Smooth muscle cell (in vitro differentiated cells): ENCODE measurements around the gene PDE4D. TPM values are rescaled to one million over a fixed set of nuclear protein-coding genes. Genes with fewer than 3 reads are reported as not detected.

ENCODE experiments used
- DNase-seq: peaks from one replicate; lab custom pipeline; 2025; ENCODE audit not compliant: unreplicated experiment; lab: John Stamatoyannopoulos, UW
- H2AFZ ChIP-seq: fragments of 200-600 bp; sonication (generic); 2 replicates; pipeline ENCODE4 v1.6.0; 2016; ENCODE audit warnings: antibody characterized with exemption, low read depth, mild to moderate bottlenecking
- H3F3A ChIP-seq: fragments of 200-600 bp; sonication (generic); 2 replicates; pipeline ENCODE4 v1.6.0; 2017; ENCODE audit warnings: antibody characterized with exemption, low read depth
- H3K27ac ChIP-seq: fragments of 200-600 bp; sonication (generic); 2 replicates; pipeline ENCODE4 v1.5.1; 2016; ENCODE audit warnings: low read depth, mild to moderate bottlenecking
- H3K27me3 ChIP-seq: fragments of 200-600 bp; sonication (generic); 2 replicates; pipeline ENCODE4 v1.6.1; 2016; ENCODE audit warnings: low read depth, mild to moderate bottlenecking
- H3K36me3 ChIP-seq: fragments of 200-600 bp; sonication (generic); 2 replicates; pipeline ENCODE4 v1.5.1; 2016; ENCODE audit warnings: low read depth
- H3K4me1 ChIP-seq: fragments of 200-600 bp; sonication (generic); 2 replicates; pipeline ENCODE4 v1.5.1; 2016; ENCODE audit warnings: low read depth
- H3K4me2 ChIP-seq: fragments of 200-600 bp; sonication (generic); 2 replicates; pipeline ENCODE4 v1.6.0; 2016; ENCODE audit warnings: mild to moderate bottlenecking
- H3K4me3 ChIP-seq: fragments of 200-600 bp; sonication (generic); 2 replicates; pipeline ENCODE4 v1.5.1; 2016; ENCODE audit warnings: mild to moderate bottlenecking
- H3K79me2 ChIP-seq: fragments of 200-600 bp; sonication (generic); 2 replicates; pipeline ENCODE4 v1.6.0; 2016; ENCODE audit warnings: low read depth, mild to moderate bottlenecking
- H3K9ac ChIP-seq: fragments of 200-600 bp; sonication (generic); 2 replicates; pipeline ENCODE4 v1.6.0; 2016; ENCODE audit warnings: low read depth
- H3K9me3 ChIP-seq: fragments of 200-600 bp; sonication (generic); replicated peaks from 2 replicates; pipeline ENCODE4 v1.5.1; 2016; ENCODE audit warnings: low read depth
- H4K20me1 ChIP-seq: fragments of 200-600 bp; sonication (generic); 2 replicates; pipeline ENCODE4 v1.6.0; 2016; ENCODE audit warnings: low read depth
- WGBS: methylation state at CpG from one replicate; pipeline ENCODE4 v1.1.7; 2016; ENCODE audit warnings: low lambda C conversion rate; 5-methylcytosine and 5-hydroxymethylcytosine counted together
- polyA plus RNA-seq: library from polyadenylated mRNA; unstranded; fragments of >200 nt; fragmentation: Nextera tagmentation; extraction: Ambion mirVana; gene quantifications from 2 replicates; pipeline ENCODE4 v1.2.1, GENCODE V29; 2016
- total RNA-seq: library from RNA; depleted of rRNA; stranded (reverse); fragments of >200 nt; gene quantifications from 2 replicates; pipeline ENCODE4 v1.2.3, GENCODE V29; 2014
- TF ChIP-seq, protein P1 (sequence below): fragments of 200-600 bp; sonication (generic); IDR thresholded peaks from 2 replicates; pipeline ENCODE4 v1.5.1; 2017; ENCODE audit warnings: borderline replicate concordance, mild to moderate bottlenecking, antibody characterized with exemption; ENCODE audit not compliant: insufficient read depth, poor library complexity, severe bottlenecking

Gene PDE4D
- total and polyA plus RNA-seq, 2 experiments from 2014 or later = 16.4 to 61.0 TPM

DNA sequence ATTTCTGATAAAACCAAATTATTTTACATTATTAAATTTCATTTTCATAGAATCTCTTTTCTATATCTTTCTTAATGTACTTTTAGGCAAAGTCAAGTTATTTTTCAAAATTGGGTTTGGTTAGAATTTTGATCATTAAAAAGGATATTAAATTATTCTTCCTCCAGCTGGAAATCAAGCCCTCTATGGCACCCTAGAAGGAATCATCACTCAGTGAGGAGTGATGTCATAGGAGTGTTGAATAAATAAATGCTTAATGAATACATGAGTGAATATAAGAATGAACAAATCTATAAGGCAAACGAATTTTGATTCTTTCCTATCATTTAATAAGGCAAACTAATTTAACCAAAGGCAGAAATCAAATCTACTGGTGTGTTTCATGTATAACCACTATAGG, 639.9 kb downstream of the PDE4D start:
- Histone ChIP-seq H4K20me1 (peaks cover 6% of the 10 kb centered on the region), H3K4me1 (no peaks in the 10 kb centered on the region), H3K4me2 (no peak overlapping the region), H3K36me3 (no peaks in the 10 kb centered on the region), H3F3A (peaks cover 3% of the 10 kb centered on the region), H2AFZ (no peak overlapping the region), H3K27ac (no peak overlapping the region), H3K4me3 (no peak overlapping the region), H3K79me2 (peaks cover 10% of the 10 kb centered on the region), H3K9ac (no peak overlapping the region), H3K27me3 (no peaks in the 10 kb centered on the region), H3K9me3 (no peaks in the 10 kb centered on the region)
- no peak for DNase-seq
- TF ChIP-seq, protein P1, sequence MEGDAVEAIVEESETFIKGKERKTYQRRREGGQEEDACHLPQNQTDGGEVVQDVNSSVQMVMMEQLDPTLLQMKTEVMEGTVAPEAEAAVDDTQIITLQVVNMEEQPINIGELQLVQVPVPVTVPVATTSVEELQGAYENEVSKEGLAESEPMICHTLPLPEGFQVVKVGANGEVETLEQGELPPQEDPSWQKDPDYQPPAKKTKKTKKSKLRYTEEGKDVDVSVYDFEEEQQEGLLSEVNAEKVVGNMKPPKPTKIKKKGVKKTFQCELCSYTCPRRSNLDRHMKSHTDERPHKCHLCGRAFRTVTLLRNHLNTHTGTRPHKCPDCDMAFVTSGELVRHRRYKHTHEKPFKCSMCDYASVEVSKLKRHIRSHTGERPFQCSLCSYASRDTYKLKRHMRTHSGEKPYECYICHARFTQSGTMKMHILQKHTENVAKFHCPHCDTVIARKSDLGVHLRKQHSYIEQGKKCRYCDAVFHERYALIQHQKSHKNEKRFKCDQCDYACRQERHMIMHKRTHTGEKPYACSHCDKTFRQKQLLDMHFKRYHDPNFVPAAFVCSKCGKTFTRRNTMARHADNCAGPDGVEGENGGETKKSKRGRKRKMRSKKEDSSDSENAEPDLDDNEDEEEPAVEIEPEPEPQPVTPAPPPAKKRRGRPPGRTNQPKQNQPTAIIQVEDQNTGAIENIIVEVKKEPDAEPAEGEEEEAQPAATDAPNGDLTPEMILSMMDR = no peak
- WGBS = 65% methylated on average over 1 of the region's 1 CpG

GRCh38 chr5:59251627-59252026, 641.9 kb downstream of the PDE4D start:
- Histone ChIP-seq H3K9me3 (no peaks in the 10 kb centered on the region), H2AFZ (no peak overlapping the region), H3K79me2 (peaks cover 10% of the 10 kb centered on the region), H3K36me3 (no peaks in the 10 kb centered on the region), H3K4me2 (no peak overlapping the region), H4K20me1 (peaks cover 6% of the 10 kb centered on the region), H3K4me3 (no peak overlapping the region), H3K27me3 (no peaks in the 10 kb centered on the region), H3F3A (peaks cover 9% of the 10 kb centered on the region), H3K9ac (no peak overlapping the region), H3K4me1 (no peaks in the 10 kb centered on the region), H3K27ac (no peak overlapping the region)
- WGBS = 78% methylated on average over 3 of the region's 3 CpGs
- no peak for DNase-seq
- TF ChIP-seq, protein P1 = no peak

DNA sequence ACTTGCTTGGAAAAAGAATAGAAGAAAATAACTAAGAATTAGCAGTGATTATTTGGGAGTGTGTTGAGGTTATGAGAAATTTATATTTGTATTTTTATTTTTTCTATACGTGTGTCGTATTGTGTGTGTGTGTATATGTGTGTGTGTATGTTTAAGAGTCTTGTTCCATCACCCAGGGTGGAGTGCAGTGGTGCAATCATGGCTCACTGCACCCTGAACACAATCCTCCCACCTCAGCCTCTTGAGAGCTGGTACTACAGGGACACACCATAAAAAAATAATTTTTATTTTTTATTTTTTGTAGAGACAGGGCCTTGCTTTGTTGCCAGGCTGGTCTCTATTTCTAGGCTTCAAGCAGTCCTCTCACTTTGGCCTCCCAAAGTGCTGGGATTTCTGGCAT, 643.8 kb downstream of the PDE4D start:
- Histone ChIP-seq H3K9me3 (no peaks in the 10 kb centered on the region), H2AFZ (no peak overlapping the region), H3K36me3 (no peaks in the 10 kb centered on the region), H3K4me3 (no peak overlapping the region), H3K79me2 (peaks cover 10% of the 10 kb centered on the region), H3K27ac (no peak overlapping the region), H3K4me2 (no peak overlapping the region), H4K20me1 (peaks cover 9% of the 10 kb centered on the region), H3F3A (peaks cover 12% of the 10 kb centered on the region), H3K27me3 (no peaks in the 10 kb centered on the region), H3K9ac (no peak overlapping the region), H3K4me1 (peaks cover 11% of the 10 kb centered on the region)
- DNase-seq = no peak
- 89% methylated on average over 2 of the region's 2 CpGs for WGBS
- TF ChIP-seq, protein P1 = no peak

DNA sequence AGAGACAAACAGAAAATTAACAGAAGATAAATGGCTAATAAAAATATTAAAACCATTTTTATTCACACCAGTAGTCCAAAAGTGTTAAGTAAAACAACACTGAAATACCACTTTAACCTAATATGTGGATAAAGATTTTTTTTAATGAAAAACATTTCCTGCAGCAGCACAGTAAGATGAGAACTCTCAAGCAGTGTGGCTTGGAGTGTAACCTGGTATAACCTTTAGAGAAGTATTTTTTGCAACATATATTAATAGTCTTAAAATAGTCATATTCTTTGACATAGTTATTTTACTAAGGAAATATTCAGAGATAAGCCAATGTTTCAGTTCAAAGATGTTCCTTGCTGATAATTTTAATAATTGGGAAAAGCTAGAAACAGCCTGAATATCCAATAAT, 644.4 kb downstream of the PDE4D start:
- TF ChIP-seq, protein P1 = no peak
- Histone ChIP-seq H3K4me2 (no peak overlapping the region), H3K27me3 (no peaks in the 10 kb centered on the region), H4K20me1 (peaks cover 9% of the 10 kb centered on the region), H3K36me3 (no peaks in the 10 kb centered on the region), H3K9me3 (no peaks in the 10 kb centered on the region), H3K4me1 (peaks cover 11% of the 10 kb centered on the region), H3F3A (peaks cover 12% of the 10 kb centered on the region), H3K79me2 (peaks cover 10% of the 10 kb centered on the region), H3K4me3 (no peak overlapping the region), H2AFZ (no peak overlapping the region), H3K9ac (no peak overlapping the region), H3K27ac (no peak overlapping the region)
- no peak for DNase-seq
